Epithelial cell of proximal tubule (primary cell): ENCODE results near the gene ALDH18A1. TPM values are rescaled to one million over a fixed set of nuclear protein-coding genes. Genes with fewer than 3 reads are reported as not detected.

Experiments used
- DNase-seq: peaks from one replicate; pipeline ENCODE4 v3.0.0-alpha.2; 2011; ENCODE audit warnings: low read depth
- H3K4me3 ChIP-seq: 2 replicates; pipeline ENCODE4 v1.5.1; 2011; ENCODE audit warnings: low read depth, mild to moderate bottlenecking, low read length
- CTCF ChIP-seq: conservative IDR thresholded peaks from 2 replicates; pipeline ENCODE4 v1.5.1; 2012; ENCODE audit warnings: low read depth, mild to moderate bottlenecking, low read length
- total RNA-seq: library from RNA; depleted of rRNA; stranded (reverse); fragments of >200 nt; gene quantifications from 2 replicates; pipeline ENCODE4 v1.2.3, GENCODE V29; 2015

ALDH18A1 gene
- total RNA-seq = 82.5 and 91.8 TPM in 2 replicates

DNA sequence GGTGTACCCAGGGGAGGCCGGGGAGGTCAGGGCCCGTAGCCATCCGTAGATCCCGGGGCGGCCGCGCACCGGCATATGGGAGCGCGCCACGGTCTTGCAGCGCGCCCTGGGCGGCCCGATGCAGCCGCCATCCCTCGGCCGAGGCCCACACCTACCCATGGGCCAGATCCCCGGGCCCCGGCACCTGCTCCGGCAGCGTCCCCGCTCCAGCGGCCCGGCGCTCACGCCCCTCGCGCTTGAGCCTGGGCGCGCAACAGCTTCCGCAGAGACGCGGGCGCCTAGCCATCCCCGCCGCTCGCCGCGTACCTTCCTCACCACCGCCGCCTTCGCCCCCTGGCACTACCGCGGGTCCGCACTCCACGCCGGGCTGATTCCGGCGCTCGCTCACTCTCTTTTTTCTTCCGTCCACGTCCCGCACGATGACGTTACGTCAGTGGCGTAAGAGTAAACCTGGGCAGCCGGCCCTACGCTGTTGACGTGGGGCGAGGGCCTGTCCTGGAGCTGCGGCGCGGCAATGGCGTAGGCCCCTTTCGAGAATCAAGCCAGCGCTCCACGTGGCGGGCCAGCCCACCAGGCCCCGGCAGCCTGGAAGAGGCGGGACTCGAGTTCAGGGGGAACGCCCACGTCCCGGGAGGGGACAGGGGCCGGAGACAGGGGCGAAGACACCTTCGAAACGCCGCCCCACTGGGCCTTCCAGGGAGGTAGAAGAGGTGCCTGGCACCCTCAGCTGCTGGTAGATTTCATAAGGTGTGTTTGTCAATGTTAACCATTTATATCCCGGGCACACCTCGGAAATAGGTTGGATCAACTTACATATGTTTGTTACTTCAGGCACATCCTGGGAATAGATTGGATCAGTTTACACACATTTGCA is at the start of gene ALDH18A1:
ALDH18A1 (minus strand) TSS at position 421 of the 874 bp plus-strand sequence. CDS start 3,334 bp downstream, outside the sequence.
- DNase-seq = no peak
- peak within 1 kb of the TSS; percentile 70 for H3K4me3 ChIP-seq

GRCh38 chr10:95698415-95698814 is 41.9 kb upstream of the ALDH18A1 start:
- no peak overlapping the region for H3K4me3 ChIP-seq
- DNase-seq = no peak
- TF ChIP-seq CTCF = no peak

More for the DNA sequence above, at the start of gene ALDH18A1:
- no peak for TF ChIP-seq CTCF

GRCh38 chr10:95697429-95697828 is 40.9 kb upstream of the ALDH18A1 start:
- no peak for TF ChIP-seq CTCF
- no peak for DNase-seq
- H3K4me3 ChIP-seq = no peak overlapping the region

- no peak for TF ChIP-seq CTCF
- no peak for DNase-seq
These were observed 38.2 kb upstream of the ALDH18A1 start for GRCh38 chr10:95694665-95695064.

DNA sequence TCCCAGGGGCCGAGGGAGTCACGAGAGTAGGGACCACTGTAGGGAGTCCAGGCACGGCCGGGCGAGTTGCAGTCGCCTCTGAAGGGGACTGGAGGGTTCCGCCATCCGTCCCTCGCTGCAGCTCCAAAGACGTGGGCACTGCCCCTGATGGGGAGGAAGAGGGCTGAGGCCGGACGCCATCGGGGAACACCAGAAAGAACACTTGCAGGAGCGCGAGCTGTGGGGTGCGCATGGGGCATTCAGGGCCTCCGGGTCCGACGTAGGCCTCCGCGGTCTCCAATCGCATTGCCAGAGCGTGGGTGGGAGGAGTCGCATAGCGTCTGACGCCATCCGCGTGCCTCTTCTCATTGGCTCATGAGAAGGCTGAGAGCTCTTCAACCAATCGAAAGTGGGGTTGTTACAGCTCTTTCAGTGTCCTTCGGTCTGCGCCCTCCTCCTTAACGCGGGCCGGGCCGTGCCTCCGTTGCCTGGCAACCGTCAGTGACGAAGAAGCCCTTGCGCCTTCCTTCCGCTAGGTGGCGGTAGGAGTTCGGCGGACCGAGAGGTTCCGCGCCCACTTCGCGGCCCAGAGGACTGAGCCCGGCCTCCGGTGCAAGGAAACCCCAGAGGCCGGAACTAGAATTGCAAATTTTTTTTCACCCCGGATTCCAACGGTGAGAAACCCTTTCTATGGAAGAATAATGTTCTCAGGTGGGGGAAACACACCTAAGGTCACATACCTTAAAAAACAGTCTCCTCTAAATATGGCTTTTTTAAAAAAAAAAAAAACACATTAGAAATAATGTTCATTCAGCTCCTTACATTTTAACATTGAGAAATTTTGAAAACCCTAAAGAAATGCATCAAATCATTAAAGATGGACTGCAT is 37.4 kb upstream of the ALDH18A1 start, which contains the start of gene TCTN3:
TCTN3 (minus strand) TSS at position 260 of the 867 bp plus-strand sequence; CDS start at position 232, 28 bp downstream.
- peak within 1 kb of the TSS; percentile 100 for H3K4me3 ChIP-seq
- peak; percentile 99 for TF ChIP-seq CTCF
- DNase-seq = peak; percentile 96

More at GRCh38 chr10:95694665-95695064, 38.2 kb upstream of the ALDH18A1 start:
- no peak overlapping the region for H3K4me3 ChIP-seq

DNA sequence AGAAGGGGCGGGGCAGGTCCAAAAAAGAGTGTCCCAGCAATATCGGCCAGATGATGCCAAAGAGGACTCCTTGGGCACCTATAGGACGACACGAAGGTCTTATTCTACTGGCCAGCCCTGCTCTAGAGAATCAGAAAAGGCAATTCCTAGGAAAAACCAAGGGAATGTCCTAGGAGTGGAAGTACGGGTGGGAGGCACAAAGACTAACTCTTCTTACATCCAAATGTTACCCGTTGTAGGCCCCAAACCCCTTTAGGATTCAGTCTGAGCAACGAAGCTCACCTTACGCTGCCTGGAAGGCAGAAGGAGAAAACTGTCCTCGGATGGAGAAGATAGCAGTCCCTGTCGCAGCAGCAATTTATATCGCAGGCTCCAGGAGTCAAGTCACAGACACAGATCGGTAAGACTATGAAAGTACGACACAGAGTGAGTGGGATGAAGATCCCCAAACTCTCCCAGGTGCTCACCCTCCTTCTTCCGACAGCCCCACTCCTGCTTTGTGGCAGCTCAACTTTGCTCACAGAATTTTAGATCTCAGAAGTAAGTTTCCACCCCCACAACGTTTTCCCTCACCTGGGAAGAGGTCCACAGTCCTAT is 36.7 kb upstream of the ALDH18A1 start:
- no peak for TF ChIP-seq CTCF
- no peak for DNase-seq
- peak overlapping the region; percentile 100 for H3K4me3 ChIP-seq
